Mesenchymal stem cell (in vitro differentiated cells and primary cell): ENCODE results near the gene SMDT1.
A peak's percentile ranks its signal among the peaks of the same experiment; 100 is the strongest.

Experiments
- DNase-seq: peaks from one replicate; pipeline ENCODE4 v3.0.0-alpha.2; 2013
- H2AFZ ChIP-seq: one replicate; pipeline ENCODE4 v1.6.1; 2013; ENCODE audit warnings: low read depth, mild to moderate bottlenecking, control low read depth, inconsistent platforms, low read length, moderate library complexity
- H2AK5ac ChIP-seq: 2 replicates; pipeline ENCODE4 v1.6.1; 2013; ENCODE audit warnings: low read length, moderate library complexity, mild to moderate bottlenecking, inconsistent platforms; ENCODE audit not compliant: severe bottlenecking
- H2BK120ac ChIP-seq: one replicate; pipeline ENCODE4 v1.6.1; 2013; ENCODE audit warnings: low read depth, mild to moderate bottlenecking, inconsistent platforms, low read length, moderate library complexity
- H2BK12ac ChIP-seq, 2 experiments: one replicate each; pipeline ENCODE4 v1.6.1; 2013; ENCODE audit warnings: inconsistent platforms in 2 of 2, low read length in 2 of 2, mild to moderate bottlenecking in 2 of 2, moderate library complexity in 2 of 2, control low read depth in 1 of 2
- H2BK15ac ChIP-seq: one replicate; pipeline ENCODE4 v1.6.1; 2013; ENCODE audit warnings: mild to moderate bottlenecking, low read depth, inconsistent platforms; ENCODE audit not compliant: poor library complexity, severe bottlenecking
- H2BK5ac ChIP-seq: 2 replicates; pipeline ENCODE4 v1.6.1; 2013; ENCODE audit warnings: low read depth, mild to moderate bottlenecking, low read length, control low read depth, inconsistent platforms; ENCODE audit not compliant: poor library complexity, severe bottlenecking
- H3K14ac ChIP-seq, 2 experiments: one replicate each; pipeline ENCODE4 v1.6.1; 2013; ENCODE audit warnings: inconsistent platforms in 2 of 2, low read length in 2 of 2, control low read depth in 1 of 2, mild to moderate bottlenecking in 1 of 2, moderate library complexity in 1 of 2
- H3K18ac ChIP-seq, 2 experiments: one replicate each; pipeline ENCODE4 v1.6.1; 2013; ENCODE audit warnings: inconsistent platforms in 2 of 2, low read length in 2 of 2, control low read depth in 1 of 2, low read depth in 1 of 2, mild to moderate bottlenecking in 1 of 2
- H3K23ac ChIP-seq, 2 experiments: one replicate each; pipeline ENCODE4 v1.6.1; 2013; ENCODE audit warnings: inconsistent platforms in 2 of 2, low read length in 2 of 2, mild to moderate bottlenecking in 2 of 2, moderate library complexity in 2 of 2, control low read depth in 1 of 2
- H3K27ac ChIP-seq: 2 replicates; pipeline ENCODE4 v1.5.1; 2013; ENCODE audit warnings: mild to moderate bottlenecking, moderate library complexity, low read length, control low read depth, inconsistent platforms; ENCODE audit not compliant: poor library complexity, severe bottlenecking
- H3K27me3 ChIP-seq, 2 experiments: 2 replicates each; pipeline versions ENCODE4 v1.6.1 to v1.7.0; 2013; ENCODE audit warnings: low read length in 2 of 2, mild to moderate bottlenecking in 2 of 2, moderate library complexity in 2 of 2, control low read depth in 1 of 2, inconsistent platforms in 1 of 2; ENCODE audit not compliant: control insufficient read depth in 1 of 2, insufficient read depth in 1 of 2
- H3K36me3 ChIP-seq, 2 experiments: 2 replicates each; pipeline versions ENCODE4 v1.6.1 to v1.7.0; 2013; ENCODE audit warnings: low read length in 2 of 2, control low read depth in 1 of 2, inconsistent platforms in 1 of 2, low read depth in 1 of 2, mild to moderate bottlenecking in 1 of 2; ENCODE audit not compliant: insufficient read depth in 2 of 2, control insufficient read depth in 1 of 2
- H3K4ac ChIP-seq, 2 experiments: one replicate each; pipeline ENCODE4 v1.6.1; 2013; ENCODE audit warnings: inconsistent platforms in 2 of 2, low read length in 2 of 2, mild to moderate bottlenecking in 2 of 2, moderate library complexity in 2 of 2, control low read depth in 1 of 2, low read depth in 1 of 2
- H3K4me1 ChIP-seq: 2 replicates; pipeline ENCODE4 v1.6.1; 2013; ENCODE audit warnings: low read depth, low read length, control low read depth; ENCODE audit not compliant: control insufficient read depth, insufficient read depth
- H3K4me2 ChIP-seq: 2 replicates; pipeline ENCODE4 v1.6.1; 2013; ENCODE audit warnings: low read length, mild to moderate bottlenecking, inconsistent platforms; ENCODE audit not compliant: poor library complexity, severe bottlenecking
- H3K4me3 ChIP-seq, 2 experiments: 2 replicates each; pipeline versions ENCODE4 v1.5.1 to v1.7.0; 2013; ENCODE audit warnings: low read length in 2 of 2, mild to moderate bottlenecking in 2 of 2, control low read depth in 1 of 2, low read depth in 1 of 2; ENCODE audit not compliant: insufficient read depth in 1 of 2
- H3K79me1 ChIP-seq: replicated peaks from 2 replicates; pipeline ENCODE4 v1.6.1; 2013; ENCODE audit warnings: mild to moderate bottlenecking, control low read depth, low read length, inconsistent platforms; ENCODE audit not compliant: poor library complexity, severe bottlenecking
- H3K9ac ChIP-seq: 2 replicates; pipeline ENCODE4 v1.7.0; 2013; ENCODE audit warnings: mild to moderate bottlenecking, low read length, moderate library complexity
- H3K9me3 ChIP-seq: 2 replicates; pipeline ENCODE4 v1.7.0; 2013; ENCODE audit warnings: mild to moderate bottlenecking, low read length; ENCODE audit not compliant: control insufficient read depth
- H4K8ac ChIP-seq: one replicate; pipeline ENCODE4 v1.6.1; 2013; ENCODE audit warnings: inconsistent platforms, mild to moderate bottlenecking, low read length, moderate library complexity
- H4K91ac ChIP-seq: one replicate; pipeline ENCODE4 v1.6.1; 2013; ENCODE audit warnings: mild to moderate bottlenecking, low read length, inconsistent platforms
- WGBS: methylation state at CpG from one replicate; pipeline ENCODE4 v1.1.7; 2013; ENCODE audit warnings: mixed read lengths; 5-methylcytosine and 5-hydroxymethylcytosine counted together

SMDT1 gene

DNA sequence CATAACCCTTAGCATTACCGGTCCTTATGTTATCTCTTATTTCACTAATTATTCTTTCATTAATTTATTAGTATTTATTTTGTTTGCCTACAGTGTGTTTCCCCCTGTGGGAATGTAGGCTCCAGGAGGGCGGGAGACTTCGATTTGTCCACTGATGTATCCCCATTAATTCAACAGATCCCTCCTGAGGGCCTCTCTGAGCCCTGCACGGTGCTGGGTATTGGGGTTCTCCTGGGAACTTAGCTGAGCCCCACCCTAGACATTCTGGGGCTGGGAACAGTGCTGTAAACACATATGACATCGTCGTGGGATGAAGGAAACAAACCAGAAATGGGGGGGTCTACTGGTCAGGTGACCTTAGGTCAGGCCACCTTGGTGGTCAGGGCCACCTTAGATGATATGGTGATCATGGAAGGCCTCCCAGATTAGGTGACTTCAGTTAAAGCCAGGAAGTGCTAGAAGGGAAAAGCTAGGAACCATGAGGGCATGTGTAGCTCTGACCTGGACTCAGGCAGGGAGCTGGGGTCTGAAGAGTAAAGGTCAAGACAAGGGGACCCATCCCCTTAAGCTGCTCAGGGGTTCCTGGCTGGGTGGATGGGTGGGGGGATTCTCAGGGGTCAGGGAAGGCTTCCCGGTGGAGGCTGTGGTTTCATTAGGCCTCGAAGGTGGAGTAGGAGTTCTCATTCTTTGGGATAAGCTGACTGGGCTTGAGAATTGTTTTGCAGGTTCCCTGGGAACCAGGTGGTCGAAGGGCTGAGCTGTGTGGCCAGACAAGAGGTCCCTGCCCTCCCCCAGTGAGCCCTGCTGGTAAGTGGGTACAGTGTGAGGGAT, 4.4 kb upstream of the SMDT1 start:
- Histone ChIP-seq H3K36me3 (peaks cover 0 to 28% of the 10 kb centered on the region in 2 experiments), H3K4me3 (peak overlapping the region in 1 of 2 experiments; percentile 82), H2BK15ac (no peak overlapping the region), H4K8ac (no peak overlapping the region), H3K14ac (no peak overlapping the region), H3K4me1 (peaks cover 14% of the 10 kb centered on the region), H2AFZ (no peak overlapping the region), H2AK5ac (no peak overlapping the region), H2BK12ac (no peak overlapping the region), H3K79me1 (no peaks in the 10 kb centered on the region), H3K27ac (no peak overlapping the region), H4K91ac (no peak overlapping the region), H3K27me3 (no peaks in the 10 kb centered on the region), H2BK5ac (no peak overlapping the region), H3K4ac (no peak overlapping the region), H3K9ac (peak overlapping the region; percentile 94), H3K18ac (no peak overlapping the region), H2BK120ac (no peak overlapping the region), H3K23ac (no peak overlapping the region), H3K4me2 (no peak overlapping the region), H3K9me3 (no peaks in the 10 kb centered on the region)
- WGBS = 94% methylated on average over 8 of the region's 9 CpGs
- DNase-seq = no peak

DNA sequence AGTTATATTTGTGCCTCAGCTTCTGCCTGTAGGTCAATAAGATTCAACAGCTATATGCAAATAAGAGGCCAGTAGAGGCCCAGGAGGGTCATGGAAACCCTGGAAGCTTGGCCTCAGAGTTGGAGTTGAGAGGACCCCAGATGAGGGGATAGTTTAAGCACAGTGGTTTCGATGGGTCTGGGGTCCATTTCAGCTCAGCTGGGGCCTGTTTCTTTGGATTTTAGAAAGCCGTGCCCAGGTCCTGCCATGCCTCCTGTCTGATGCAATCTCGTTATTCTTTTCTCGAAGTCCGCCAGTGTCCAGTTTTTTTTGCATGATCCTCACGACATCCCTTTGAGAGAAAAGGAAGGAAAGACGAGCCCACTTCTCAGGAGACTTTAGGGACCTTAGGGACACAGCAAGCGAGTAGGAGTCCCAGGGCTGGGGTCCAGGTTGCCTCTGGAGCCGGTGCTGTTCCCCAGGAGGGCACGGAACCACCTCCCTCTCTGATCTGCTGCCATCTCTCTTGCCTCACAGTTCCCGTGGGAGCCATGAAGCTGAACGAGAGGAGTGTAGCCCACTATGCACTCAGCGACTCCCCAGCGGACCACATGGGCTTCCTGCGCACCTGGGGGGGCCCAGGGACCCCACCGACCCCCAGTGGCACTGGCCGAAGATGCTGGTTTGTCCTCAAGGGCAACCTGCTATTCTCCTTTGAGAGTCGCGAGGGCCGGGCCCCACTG, 2.6 kb upstream of the SMDT1 start:
- H3K23ac ChIP-seq = no peak overlapping the region
- H3K36me3 ChIP-seq = peaks cover 0 to 30% of the 10 kb centered on the region in 2 experiments
- H3K9me3 ChIP-seq = no peaks in the 10 kb centered on the region
- H3K18ac ChIP-seq = no peak overlapping the region
- no peak overlapping the region for H3K9ac ChIP-seq
- no peak overlapping the region for H3K4me3 ChIP-seq
- H2AFZ ChIP-seq = no peak overlapping the region
- no peak for DNase-seq
- 93% methylated on average over 20 of the region's 20 CpGs for WGBS
- no peak overlapping the region for H4K8ac ChIP-seq
- no peak overlapping the region for H4K91ac ChIP-seq
- no peak overlapping the region for H2BK120ac ChIP-seq
- H3K27me3 ChIP-seq = no peaks in the 10 kb centered on the region
- H3K79me1 ChIP-seq = peaks cover 5% of the 10 kb centered on the region
- H2AK5ac ChIP-seq = no peak overlapping the region
- no peak overlapping the region for H3K27ac ChIP-seq
- H3K4me1 ChIP-seq = peaks cover 8% of the 10 kb centered on the region
- H3K4ac ChIP-seq = no peak overlapping the region
- H2BK5ac ChIP-seq = no peak overlapping the region
- no peak overlapping the region for H3K14ac ChIP-seq
- H2BK15ac ChIP-seq = no peak overlapping the region
- H3K4me2 ChIP-seq = no peak overlapping the region
- H2BK12ac ChIP-seq = no peak overlapping the region

DNA sequence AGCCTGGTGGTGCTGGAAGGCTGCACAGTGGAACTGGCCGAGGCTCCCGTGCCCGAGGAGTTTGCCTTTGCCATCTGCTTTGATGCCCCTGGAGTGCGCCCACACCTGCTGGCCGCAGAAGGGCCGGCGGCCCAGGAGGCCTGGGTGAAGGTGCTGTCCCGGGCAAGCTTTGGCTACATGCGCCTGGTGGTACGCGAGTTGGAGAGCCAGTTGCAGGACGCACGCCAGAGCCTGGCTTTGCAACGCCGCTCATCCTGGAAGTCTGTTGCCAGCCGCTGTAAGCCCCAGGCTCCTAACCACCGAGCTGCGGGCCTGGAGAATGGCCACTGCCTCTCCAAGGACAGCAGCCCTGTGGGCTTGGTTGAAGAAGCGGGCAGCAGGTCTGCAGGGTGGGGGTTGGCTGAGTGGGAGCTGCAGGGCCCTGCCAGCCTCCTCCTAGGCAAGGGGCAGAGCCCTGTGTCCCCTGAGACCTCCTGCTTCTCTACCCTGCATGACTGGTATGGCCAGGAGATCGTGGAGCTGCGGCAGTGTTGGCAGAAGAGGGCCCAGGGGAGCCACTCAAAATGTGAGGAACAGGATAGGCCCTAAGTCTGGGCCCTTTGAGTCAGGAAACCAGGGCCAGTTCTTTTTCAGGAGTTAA, 1.9 kb upstream of the SMDT1 start:
- Histone ChIP-seq H2BK15ac (no peak overlapping the region), H4K8ac (no peak overlapping the region), H2AFZ (no peak overlapping the region), H3K4me3 (no peak overlapping the region), H3K9me3 (no peaks in the 10 kb centered on the region), H4K91ac (no peak overlapping the region), H2BK5ac (no peak overlapping the region), H3K4me2 (no peak overlapping the region), H3K27me3 (no peaks in the 10 kb centered on the region), H2AK5ac (no peak overlapping the region), H3K14ac (no peak overlapping the region), H3K36me3 (peaks cover 2 to 36% of the 10 kb centered on the region in 2 experiments), H3K27ac (no peak overlapping the region), H3K4me1 (peaks cover 8% of the 10 kb centered on the region), H3K9ac (peak overlapping the region; percentile 93), H3K79me1 (peaks cover 7% of the 10 kb centered on the region), H2BK12ac (no peak overlapping the region), H3K23ac (no peak overlapping the region), H2BK120ac (no peak overlapping the region), H3K18ac (no peak overlapping the region), H3K4ac (no peak overlapping the region)
- DNase-seq = no peak
- WGBS = 95% methylated on average over 21 of the region's 21 CpGs
